ENCODE results near the gene UBE2L5. TPM values are rescaled to one million over a fixed set of nuclear protein-coding genes. Genes with fewer than 3 reads are reported as not detected.

Gene UBE2L5
- total RNA-seq, 1 donor from 2014 or later: not detected

GRCh38 chr13:30418717-30419459 is 3.4 kb upstream of the UBE2L5 start:
- no peak for DNase-seq (ENCODE audit: extremely low spot score in 2 of 2)
- intact Hi-C loops (cut with DNase I): no loop called here
- peak overlapping the region; percentile 97 for H3K27ac ChIP-seq
- no peak for TF ChIP-seq POLR2A (IDR thresholded peaks at IDR 0.05)
- TF ChIP-seq, protein P1, sequence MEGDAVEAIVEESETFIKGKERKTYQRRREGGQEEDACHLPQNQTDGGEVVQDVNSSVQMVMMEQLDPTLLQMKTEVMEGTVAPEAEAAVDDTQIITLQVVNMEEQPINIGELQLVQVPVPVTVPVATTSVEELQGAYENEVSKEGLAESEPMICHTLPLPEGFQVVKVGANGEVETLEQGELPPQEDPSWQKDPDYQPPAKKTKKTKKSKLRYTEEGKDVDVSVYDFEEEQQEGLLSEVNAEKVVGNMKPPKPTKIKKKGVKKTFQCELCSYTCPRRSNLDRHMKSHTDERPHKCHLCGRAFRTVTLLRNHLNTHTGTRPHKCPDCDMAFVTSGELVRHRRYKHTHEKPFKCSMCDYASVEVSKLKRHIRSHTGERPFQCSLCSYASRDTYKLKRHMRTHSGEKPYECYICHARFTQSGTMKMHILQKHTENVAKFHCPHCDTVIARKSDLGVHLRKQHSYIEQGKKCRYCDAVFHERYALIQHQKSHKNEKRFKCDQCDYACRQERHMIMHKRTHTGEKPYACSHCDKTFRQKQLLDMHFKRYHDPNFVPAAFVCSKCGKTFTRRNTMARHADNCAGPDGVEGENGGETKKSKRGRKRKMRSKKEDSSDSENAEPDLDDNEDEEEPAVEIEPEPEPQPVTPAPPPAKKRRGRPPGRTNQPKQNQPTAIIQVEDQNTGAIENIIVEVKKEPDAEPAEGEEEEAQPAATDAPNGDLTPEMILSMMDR (IDR thresholded peaks at IDR 0.05): no peak
- TF ChIP-seq POLR2AphosphoS5 (IDR thresholded peaks at IDR 0.05; ENCODE audit: insufficient read depth in 1 of 2, low read depth in 1 of 2): no peak
- no peaks in the 10 kb centered on the region for H3K9me3 ChIP-seq
- H3K4me1 ChIP-seq: peaks cover 48% of the 10 kb centered on the region
- no peak overlapping the region for H3K4me3 ChIP-seq
- no peaks in the 10 kb centered on the region for H3K27me3 ChIP-seq
- no peaks in the 10 kb centered on the region for H3K36me3 ChIP-seq

DNA sequence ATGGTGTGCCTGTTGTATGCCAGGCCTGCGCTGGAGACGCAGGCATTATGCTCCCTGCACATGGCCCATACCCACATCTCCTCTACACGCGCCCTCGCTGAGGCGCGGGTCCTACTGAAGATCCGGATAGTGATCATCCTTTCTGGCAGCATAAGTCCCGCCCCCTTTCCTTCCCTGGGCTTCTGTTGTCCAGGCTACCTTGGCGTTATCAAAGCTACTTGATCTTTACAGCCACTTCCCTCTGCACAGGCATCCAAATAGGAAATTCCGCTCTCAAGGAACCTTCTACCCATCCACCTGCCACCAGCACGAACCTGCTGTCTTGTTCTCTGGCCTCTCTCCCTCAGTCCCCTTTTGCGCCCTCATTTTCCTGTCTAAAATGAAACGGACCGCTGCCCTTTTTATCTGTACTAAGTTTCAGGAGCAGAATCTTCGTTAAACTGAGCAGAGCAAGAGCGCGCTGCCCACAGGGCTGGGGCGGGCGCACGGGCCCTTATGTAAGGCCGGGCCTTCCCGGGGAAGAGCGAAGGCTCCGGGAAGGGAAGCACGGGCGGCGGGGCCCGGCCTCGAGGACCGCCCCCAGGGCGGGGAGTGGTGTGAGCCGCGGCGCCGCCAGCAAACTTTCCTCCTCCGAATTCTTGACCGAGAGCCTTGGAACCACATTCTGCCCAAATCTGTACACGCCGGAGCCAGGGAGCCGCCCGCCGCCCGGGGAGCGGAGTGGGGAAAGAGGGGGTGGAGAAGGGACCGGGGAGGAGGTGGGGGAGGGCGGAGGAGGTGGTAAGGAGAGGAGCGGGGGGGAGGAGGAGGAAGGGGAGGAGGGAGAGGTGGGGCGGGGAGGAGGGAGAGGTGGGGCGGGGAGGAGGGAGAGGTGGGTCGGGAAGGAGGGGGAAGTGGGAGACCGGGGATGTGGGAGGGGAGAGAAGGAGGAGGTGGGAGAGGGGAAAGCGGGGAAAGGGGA is 920 bp upstream of the UBE2L5 start:
- Histone ChIP-seq H3K27ac (peak overlapping the region; percentile 97), H3K9me3 (no peaks in the 10 kb centered on the region), H3K4me3 (peak overlapping the region; percentile 62 to 73), H3K36me3 (no peaks in the 10 kb centered on the region), H3K27me3 (no peaks in the 10 kb centered on the region), H3K4me1 (peaks cover 52% of the 10 kb centered on the region)
- no peak for DNase-seq (ENCODE audit: extremely low spot score in 2 of 2)
- intact Hi-C loops (cut with DNase I): loop anchor here (2.0 kb wide), 1 partner anchor 41 kb away; no protein-coding TSS in a partner anchor
- TF ChIP-seq, protein P1 (IDR thresholded peaks at IDR 0.05): no peak
- TF ChIP-seq POLR2AphosphoS5 (IDR thresholded peaks at IDR 0.05; ENCODE audit: insufficient read depth in 1 of 2, low read depth in 1 of 2): peak; percentile 62 to 94
- peak in 1 of 2 donors; percentile 70 for TF ChIP-seq POLR2A (IDR thresholded peaks at IDR 0.05)

DNA sequence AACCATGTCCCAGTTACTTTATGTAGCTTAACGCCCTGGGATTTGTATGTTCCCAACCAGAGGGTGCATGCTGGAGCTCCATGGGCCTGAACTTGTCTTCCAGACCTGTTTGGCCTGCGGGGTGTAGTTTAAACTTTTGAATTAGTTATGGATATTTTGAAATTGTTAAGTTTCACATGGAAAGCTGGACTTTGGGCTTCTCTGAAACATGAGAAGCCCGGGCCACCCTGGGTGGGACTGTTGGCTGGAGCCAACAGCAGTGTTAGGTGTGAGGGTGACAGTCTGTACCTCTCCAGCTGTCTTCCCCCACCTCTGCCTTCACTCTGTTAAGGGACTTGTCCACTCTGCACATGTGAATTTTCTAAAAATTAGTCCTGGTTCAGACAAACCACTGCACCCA is 1.6 kb downstream of the UBE2L5 start:
- TF ChIP-seq POLR2A (IDR thresholded peaks at IDR 0.05): no peak
- Histone ChIP-seq H3K27ac (peak overlapping the region; percentile 97), H3K9me3 (no peaks in the 10 kb centered on the region), H3K4me1 (peaks cover 40% of the 10 kb centered on the region), H3K36me3 (no peaks in the 10 kb centered on the region), H3K27me3 (no peaks in the 10 kb centered on the region), H3K4me3 (peak overlapping the region in 1 of 2 donors; percentile 73)
- intact Hi-C loops (cut with DNase I): no loop called here
- DNase-seq (ENCODE audit: extremely low spot score in 2 of 2): no peak

DNA sequence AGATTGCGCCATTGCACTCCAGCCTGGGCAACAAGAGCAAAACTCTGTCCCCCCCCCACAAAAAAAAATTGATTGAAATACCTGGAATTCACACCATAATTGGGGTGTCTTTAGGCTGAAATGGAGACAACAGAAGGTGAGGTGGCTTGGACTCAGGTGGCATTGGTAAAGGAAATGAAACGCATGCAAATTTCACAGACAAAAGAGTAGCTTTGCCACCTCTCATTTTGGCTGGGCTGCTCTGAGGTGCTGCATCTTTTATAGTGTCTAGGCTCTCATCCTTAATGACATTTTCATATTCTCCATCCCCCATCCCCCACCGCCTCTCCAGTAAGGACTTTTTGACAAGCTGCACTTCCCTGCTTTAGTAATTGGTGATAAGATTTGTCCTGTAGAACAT is 6.9 kb downstream of the UBE2L5 start:
- Histone ChIP-seq H3K36me3 (no peaks in the 10 kb centered on the region), H3K27ac (no peak overlapping the region), H3K4me1 (peaks cover 23% of the 10 kb centered on the region), H3K9me3 (no peaks in the 10 kb centered on the region), H3K4me3 (no peak overlapping the region), H3K27me3 (no peaks in the 10 kb centered on the region)
- intact Hi-C loops (cut with DNase I): no loop called here
- DNase-seq (ENCODE audit: extremely low spot score in 2 of 2): no peak
- TF ChIP-seq, protein P1 (IDR thresholded peaks at IDR 0.05): no peak
- TF ChIP-seq POLR2AphosphoS5 (IDR thresholded peaks at IDR 0.05; ENCODE audit: insufficient read depth in 1 of 2, low read depth in 1 of 2) (no peak), POLR2A (IDR thresholded peaks at IDR 0.05) (no peak)

All from vagina (tissue), 2 donors.